K562 (cell line): ENCODE results near the gene TNF. TPM values are rescaled to one million over a fixed set of nuclear protein-coding genes. Genes with fewer than 3 reads are reported as not detected.

Experiments
- ATF3 ChIP-seq, 2 experiments: fragments of 450-650 bp in 1 of 2; sonication (generic) in 1 of 2; formaldehyde crosslinking in 1 of 2; IDR thresholded peaks in 1 of 2; conservative IDR thresholded peaks in 1 of 2; 2 replicates each; pipeline versions ENCODE4 v1.6.1 to v1.8.1; 2016 to 2023; ENCODE audit warnings: mild to moderate bottlenecking in 2 of 2, moderate library complexity in 2 of 2, inconsistent platforms in 1 of 2, missing genetic modification reagents in 1 of 2
- E2F3 ChIP-seq: fragments of 250-450 bp; sonication (Bioruptor Pico); IDR thresholded peaks from 2 replicates; pipeline ENCODE4 v1.4.0; 2020; ENCODE audit warnings: mild to moderate bottlenecking
- GMEB1 ChIP-seq: fragments of 250-450 bp; sonication (Bioruptor Pico); IDR thresholded peaks from 2 replicates; pipeline ENCODE4 v1.4.0; 2020; ENCODE audit warnings: mild to moderate bottlenecking
- GTF2F1 ChIP-seq: IDR thresholded peaks from 2 replicates; pipeline ENCODE4 v1.6.1; 2011; ENCODE audit warnings: low read depth, low read length, improper control_type of control experiment
- RBM22 ChIP-seq: fragments of 200-400 bp; formaldehyde crosslinking; IDR thresholded peaks from 2 replicates; pipeline ENCODE4 v1.6.1; 2018; ENCODE audit warnings: low read length, low read depth; ENCODE audit not compliant: poor library complexity, severe bottlenecking
- RBM25 ChIP-seq: fragments of 200-400 bp; formaldehyde crosslinking; IDR thresholded peaks from 2 replicates; pipeline ENCODE4 v1.6.1; 2018; ENCODE audit warnings: low read length, low read depth, moderate library complexity; ENCODE audit not compliant: severe bottlenecking
- RHOXF2B ChIP-seq: fragments of 250-450 bp; sonication (Bioruptor Pico); conservative IDR thresholded peaks from 2 replicates; pipeline ENCODE4 v1.5.1; 2021
- ZHX1 ChIP-seq: fragments of 150-350 bp; conservative IDR thresholded peaks from 2 replicates; pipeline ENCODE4 v1.6.1; 2014; ENCODE audit warnings: low read length
- ZKSCAN3 ChIP-seq: fragments of 250-450 bp; sonication (Bioruptor Pico); IDR thresholded peaks from 2 replicates; pipeline ENCODE4 v1.4.0; 2020
- ZNF124 ChIP-seq: sonication (generic); formaldehyde crosslinking; IDR thresholded peaks from 2 replicates; pipeline ENCODE4 v1.8.1; 2022; ENCODE audit warnings: missing genetic modification reagents
- ZNF212 ChIP-seq: fragments of 450-650 bp; formaldehyde crosslinking; IDR thresholded peaks from 2 replicates; pipeline ENCODE4 v1.4.0; 2020; ENCODE audit warnings: mild to moderate bottlenecking
- ZNF318 ChIP-seq, 2 experiments: fragments of 450-650 bp; IDR thresholded peaks; 2 replicates each; pipeline ENCODE4 v1.6.1; 2016; ENCODE audit warnings: mild to moderate bottlenecking in 2 of 2, borderline replicate concordance in 1 of 2, low read depth in 1 of 2, moderate library complexity in 1 of 2
- ZNF785 ChIP-seq: fragments of 250-450 bp; sonication (Bioruptor Pico); IDR thresholded peaks from 2 replicates; pipeline ENCODE4 v1.4.0; 2020; ENCODE audit warnings: mild to moderate bottlenecking
- polyA plus RNA-seq, 8 experiments: library from polyadenylated mRNA; depleted of rRNA in 4 of 8; stranded (reverse) in 5 of 8; unstranded in 3 of 8; fragments of >200 nt; fragmentation: Nextera tagmentation in 2 of 8; fragmentation: Illumina TruSeq in 1 of 8; extraction: Ambion mirVana in 2 of 8; extraction: Trizol in 1 of 8; gene quantifications; 2 replicates each; pipeline versions ENCODE4 v1.2.1 to v1.2.3, GENCODE V29; 2011 to 2014; ENCODE audit warnings: inconsistent platforms in 1 of 8, missing spikeins in 1 of 8
- total RNA-seq, 7 experiments: library from RNA; depleted of rRNA in 6 of 7; stranded (reverse); fragments of >200 nt in 6 of 7; fragmentation: Illumina TruSeq in 2 of 7; extraction: Trizol in 2 of 7; gene quantifications; 2 replicates each; pipeline versions ENCODE4 v1.2.1 to v1.2.3, GENCODE V29; 2011 to 2021; ENCODE audit warnings: low replicate concordance in 1 of 7

TNF gene
- total and polyA plus RNA-seq, 9 of the 15 experiments (the other 6 are each of a cell fraction or from before 2014, with no cell fraction given) = 0.08 to 0.40 TPM; not detected in 7

- peak in 1 of 2 experiments; percentile 72; a peak in 2 of 4 replicates for TF ChIP-seq ZNF318 (IDR thresholded peaks at IDR 0.05; ENCODE audit: borderline replicate concordance in 1 of 2, low read depth in 1 of 2)
- TF ChIP-seq ZHX1 = 0 out of 2 replicates have a peak, but pooled peaks have one; percentile 20
- TF ChIP-seq RBM25 = no peak
- TF ChIP-seq ZKSCAN3 (CRISPR knock-in tag) = no peak
- no peak for TF ChIP-seq RBM22
- no peak for TF ChIP-seq ZNF785
- peak; percentile 87 for TF ChIP-seq GMEB1 (CRISPR knock-in tag)
- TF ChIP-seq E2F3 (CRISPR knock-in tag) = peak; percentile 83
- TF ChIP-seq ZNF212 (CRISPR knock-in tag) = peak; percentile 79; the same call in 1 of the 2 replicates
- peak; percentile 90 for TF ChIP-seq RHOXF2B
- TF ChIP-seq GTF2F1 = no peak; the same call in 1 of the 2 replicates
- no peak for TF ChIP-seq ZNF124 (CRISPR knock-in tag)
- TF ChIP-seq ATF3 (IDR thresholded peaks at IDR 0.05) = peak; percentile 99
- peak; percentile 68 for TF ChIP-seq ATF3 (CRISPR knock-in tag; conservative IDR thresholded peaks at IDR 0.05)
Measured at GRCh38 chr6:31619805-31620585, 44.6 kb downstream of the TNF start (continued).
